WTC11 (cell line): ENCODE results near the gene MNT. TPM values are rescaled to one million over a fixed set of nuclear protein-coding genes. Genes with fewer than 3 reads are reported as not detected.

Source experiments
- ATAC-seq: fragments of 200-7000 bp; cut with Tn5 transposase; 2 replicates; pipeline ENCODE4 v1.10.0; 2021; ENCODE audit warnings: mild to moderate bottlenecking, moderate library complexity
- CTCF ChIA-PET: fragments of 300-600 bp; sonication (Branson Sonifier 250); formaldehyde crosslinking; loops from one replicate; lab custom pipeline; 2021; ENCODE audit warnings: antibody characterized with exemption; lab: Charles Lee
- POLR2A ChIA-PET: fragments of 350-600 bp; sonication (Branson Sonifier 250); formaldehyde crosslinking; loops from one replicate; lab custom pipeline; 2021; ENCODE audit warnings: antibody characterized with exemption; lab: Charles Lee
- DNase-seq: peaks from one replicate; pipeline ENCODE4 v3.0.0; 2021; ENCODE audit warnings: low spot score
- H3K27ac Mint-ChIP-seq: 2 replicates; pipeline ENCODE4 v1.8.0; 2021; ENCODE audit warnings: mixed read lengths
- H3K27me3 Mint-ChIP-seq: 2 replicates; pipeline ENCODE4 v1.8.0; 2021; ENCODE audit warnings: low read depth, mild to moderate bottlenecking, moderate library complexity, mixed read lengths
- H3K36me3 Mint-ChIP-seq: 2 replicates; pipeline ENCODE4 v1.8.0; 2021; ENCODE audit warnings: mixed read lengths
- H3K4me1 Mint-ChIP-seq: 2 replicates; pipeline ENCODE4 v1.8.0; 2022; ENCODE audit warnings: mixed read lengths
- H3K4me3 Mint-ChIP-seq: 2 replicates; pipeline ENCODE4 v1.8.0; 2021; ENCODE audit warnings: mild to moderate bottlenecking, moderate library complexity, mixed read lengths
- H3K9me3 Mint-ChIP-seq: 2 replicates; pipeline ENCODE4 v1.8.0; 2021; ENCODE audit warnings: mixed read lengths
- ATF1 ChIP-seq: sonication (generic); formaldehyde crosslinking; IDR thresholded peaks from 2 replicates; pipeline ENCODE4 v1.8.1; 2023; ENCODE audit warnings: mild to moderate bottlenecking, moderate library complexity, missing genetic modification reagents
- CTCF ChIP-seq: fragments of 200-600 bp; IDR thresholded peaks from 2 replicates; pipeline ENCODE4 v1.8.0; 2022; ENCODE audit warnings: antibody characterized with exemption
- ERG ChIP-seq: fragments of 250-450 bp; sonication (Bioruptor Pico); IDR thresholded peaks from 2 replicates; pipeline ENCODE4 v1.8.0; 2021; ENCODE audit warnings: mild to moderate bottlenecking
- HMGXB4 ChIP-seq: sonication (generic); formaldehyde crosslinking; IDR thresholded peaks from 2 replicates; pipeline ENCODE4 v1.8.1; 2023; ENCODE audit warnings: mild to moderate bottlenecking, moderate library complexity, missing genetic modification reagents
- IRF2 ChIP-seq: sonication (generic); formaldehyde crosslinking; IDR thresholded peaks from 2 replicates; pipeline ENCODE4 v1.8.0; 2022; ENCODE audit warnings: low read depth, missing genetic modification reagents, borderline replicate concordance
- NR3C1 ChIP-seq: sonication (generic); formaldehyde crosslinking; conservative IDR thresholded peaks from 2 replicates; pipeline ENCODE4 v1.8.1; 2023; ENCODE audit warnings: low read depth, mild to moderate bottlenecking, missing genetic modification reagents
- PREB ChIP-seq: sonication (generic); formaldehyde crosslinking; IDR thresholded peaks from 2 replicates; pipeline ENCODE4 v1.8.1; 2022; ENCODE audit warnings: mild to moderate bottlenecking, missing genetic modification reagents, moderate library complexity, borderline replicate concordance
- PRRX2 ChIP-seq: fragments of 250-450 bp; sonication (Bioruptor Pico); IDR thresholded peaks from 2 replicates; pipeline ENCODE4 v1.8.0; 2021; ENCODE audit warnings: mild to moderate bottlenecking
- RELA ChIP-seq: sonication (generic); formaldehyde crosslinking; IDR thresholded peaks from 2 replicates; pipeline ENCODE4 v1.8.1; 2022; ENCODE audit warnings: missing genetic modification reagents, mild to moderate bottlenecking, borderline replicate concordance
- SOX15 ChIP-seq: fragments of 250-450 bp; sonication (Bioruptor Pico); IDR thresholded peaks from 2 replicates; pipeline ENCODE4 v1.9.0; 2021; ENCODE audit warnings: mild to moderate bottlenecking
- STAT6 ChIP-seq: sonication (generic); formaldehyde crosslinking; conservative IDR thresholded peaks from 2 replicates; pipeline ENCODE4 v1.8.1; 2023; ENCODE audit warnings: mild to moderate bottlenecking, low read depth, missing genetic modification reagents, moderate library complexity
- TEAD1 ChIP-seq: sonication (generic); formaldehyde crosslinking; IDR thresholded peaks from 2 replicates; pipeline ENCODE4 v1.8.0; 2022; ENCODE audit warnings: mild to moderate bottlenecking, missing genetic modification reagents
- TP53 ChIP-seq: sonication (generic); formaldehyde crosslinking; IDR thresholded peaks from 2 replicates; pipeline ENCODE4 v1.8.1; 2023; ENCODE audit warnings: mild to moderate bottlenecking, missing genetic modification reagents
- ZNF396 ChIP-seq: fragments of 250-450 bp; sonication (Bioruptor Pico); IDR thresholded peaks from 2 replicates; pipeline ENCODE4 v1.8.0; 2021; ENCODE audit warnings: mild to moderate bottlenecking, moderate library complexity, borderline replicate concordance
- ZNF423 ChIP-seq: fragments of 250-450 bp; sonication (Bioruptor Pico); IDR thresholded peaks from 2 replicates; pipeline ENCODE4 v2.1.2; 2022; ENCODE audit warnings: mild to moderate bottlenecking, moderate library complexity
- ZNF532 ChIP-seq: fragments of 250-450 bp; sonication (Bioruptor Pico); IDR thresholded peaks from 2 replicates; pipeline ENCODE4 v1.9.0; 2021; ENCODE audit warnings: mild to moderate bottlenecking, borderline replicate concordance
- total RNA-seq: library from RNA; stranded (reverse); gene quantifications from 3 replicates; pipeline ENCODE4 v1.2.3, GENCODE V29; 2021
- TF ChIP-seq, protein P1 (sequence below): sonication (generic); formaldehyde crosslinking; IDR thresholded peaks from 2 replicates; pipeline ENCODE4 v1.8.0; 2022; ENCODE audit warnings: mild to moderate bottlenecking, missing genetic modification reagents
- TF ChIP-seq, protein P2 (sequence below): sonication (generic); formaldehyde crosslinking; IDR thresholded peaks from 2 replicates; pipeline ENCODE4 v1.8.0; 2022; ENCODE audit warnings: mild to moderate bottlenecking, missing genetic modification reagents

Gene MNT
- total RNA-seq, 1 experiment from 2014 or later, result 21.6 TPM

- no peaks in the 10 kb centered on the region for H3K9me3 Mint-ChIP-seq
- TF ChIP-seq, protein P1, sequence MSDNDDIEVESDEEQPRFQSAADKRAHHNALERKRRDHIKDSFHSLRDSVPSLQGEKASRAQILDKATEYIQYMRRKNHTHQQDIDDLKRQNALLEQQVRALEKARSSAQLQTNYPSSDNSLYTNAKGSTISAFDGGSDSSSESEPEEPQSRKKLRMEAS, result no peak
- TF ChIP-seq TP53 (no peak), CTCF (no peak), ERG (CRISPR knock-in tag) (no peak), NR3C1 (CRISPR knock-in tag) (no peak)
- ChIA-PET POLR2A (no interaction called here), CTCF (interaction anchor here (0.6 to 3.8 kb wide), 2 partner anchors 41 to 54 kb away, joined by 4 to 17 read pairs; no protein-coding TSS in a partner anchor)
- no peak overlapping the region for H3K27ac Mint-ChIP-seq
- no peak for ATAC-seq
- no peaks in the 10 kb centered on the region for H3K4me1 Mint-ChIP-seq
- no peak for DNase-seq
- H3K27me3 Mint-ChIP-seq, result no peaks in the 10 kb centered on the region
- peaks cover 41% of the 10 kb centered on the region for H3K36me3 Mint-ChIP-seq
- no peak overlapping the region for H3K4me3 Mint-ChIP-seq
These were observed 22.4 kb upstream of the MNT start for GRCh38 chr17:2423271-2423670.

- no peak overlapping the region for H3K27ac Mint-ChIP-seq
- no peaks in the 10 kb centered on the region for H3K27me3 Mint-ChIP-seq
- no peaks in the 10 kb centered on the region for H3K4me1 Mint-ChIP-seq
- no peaks in the 10 kb centered on the region for H3K9me3 Mint-ChIP-seq
- peaks cover 36% of the 10 kb centered on the region for H3K36me3 Mint-ChIP-seq
- ChIA-PET POLR2A (no interaction called here), CTCF (interaction anchor here (1.2 to 3.8 kb wide), 3 partner anchors 9 to 69 kb away, joined by 3 to 17 read pairs (median 5); no protein-coding TSS in a partner anchor)
- 0 out of 2 replicates have a peak, but pooled peaks have one; percentile 30 for ATAC-seq
- peak; percentile 41 for DNase-seq
- no peak overlapping the region for H3K4me3 Mint-ChIP-seq
- no peak for TF ChIP-seq TEAD1 (CRISPR knock-in tag)
- TF ChIP-seq, protein P2, sequence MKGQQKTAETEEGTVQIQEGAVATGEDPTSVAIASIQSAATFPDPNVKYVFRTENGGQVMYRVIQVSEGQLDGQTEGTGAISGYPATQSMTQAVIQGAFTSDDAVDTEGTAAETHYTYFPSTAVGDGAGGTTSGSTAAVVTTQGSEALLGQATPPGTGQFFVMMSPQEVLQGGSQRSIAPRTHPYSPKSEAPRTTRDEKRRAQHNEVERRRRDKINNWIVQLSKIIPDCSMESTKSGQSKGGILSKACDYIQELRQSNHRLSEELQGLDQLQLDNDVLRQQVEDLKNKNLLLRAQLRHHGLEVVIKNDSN, result no peak
- no peak for TF ChIP-seq ZNF396 (CRISPR knock-in tag)
- no peak for TF ChIP-seq ZNF423
- no peak for TF ChIP-seq PRRX2 (CRISPR knock-in tag)
- TF ChIP-seq STAT6, result no peak
- no peak for TF ChIP-seq PREB (CRISPR knock-in tag)
- no peak for TF ChIP-seq ATF1
- TF ChIP-seq HMGXB4 (CRISPR knock-in tag), result no peak
- TF ChIP-seq IRF2 (CRISPR knock-in tag), result no peak
- no peak for TF ChIP-seq SOX15 (CRISPR knock-in tag)
- TF ChIP-seq ZNF532 (CRISPR knock-in tag), result no peak
- TF ChIP-seq RELA (CRISPR knock-in tag), result no peak
These were observed 20.7 kb upstream of the MNT start for GRCh38 chr17:2421315-2422147.
